ENCODE measurements around the gene CDH5. TPM values are rescaled to one million over a fixed set of nuclear protein-coding genes. Genes with fewer than 3 reads are reported as not detected.

Gene CDH5
- total and polyA plus RNA-seq, 2 of the 13 experiments (the other 11 are each of a cell fraction or from before 2014, with no cell fraction given) = 0.71 to 1.1 TPM

DNA sequence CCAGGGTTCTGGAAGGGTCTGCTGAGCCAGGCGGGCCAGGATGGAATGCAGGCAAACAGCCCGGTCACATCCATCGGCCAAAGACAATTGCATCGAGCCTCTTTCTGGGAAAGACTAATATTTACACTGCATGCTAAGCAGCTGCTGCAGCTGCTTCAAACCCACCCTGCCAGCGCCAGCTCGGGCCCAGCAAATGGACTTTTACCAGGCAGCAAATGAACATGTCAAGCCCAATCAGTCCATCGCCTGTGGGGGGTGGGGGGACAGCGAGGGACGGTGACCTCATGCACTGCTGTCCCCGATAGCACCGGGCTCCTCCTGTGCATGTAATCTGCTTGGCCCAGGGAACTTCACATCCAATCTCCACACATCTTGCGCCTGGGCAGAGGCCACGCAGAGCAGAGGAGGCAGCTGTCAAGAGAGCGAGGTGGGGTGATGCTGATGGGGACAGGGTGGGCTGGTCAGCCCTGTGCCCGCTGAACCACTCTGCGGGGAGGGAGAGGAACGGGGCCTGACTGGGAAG, 39.4 kb upstream of the CDH5 start (continued):
- TF ChIP-seq ZNF260 (CRISPR knock-in tag; IDR thresholded peaks at IDR 0.05; ENCODE audit: borderline replicate concordance, low read depth) (no peak), FOXA3 (CRISPR knock-in tag; IDR thresholded peaks at IDR 0.05) (peak; percentile 89), ZSCAN31 (CRISPR knock-in tag; IDR thresholded peaks at IDR 0.05; ENCODE audit: low read depth) (no peak), RXRA (CRISPR knock-in tag; IDR thresholded peaks at IDR 0.05) (no peak; the same call in 1 of the 2 replicates), ZNF773 (CRISPR knock-in tag; IDR thresholded peaks at IDR 0.05; ENCODE audit: borderline replicate concordance) (no peak), HDAC2 (CRISPR knock-in tag; IDR thresholded peaks at IDR 0.05) (peak; percentile 76), PLRG1 (conservative IDR thresholded peaks at IDR 0.05) (no peak), ZNF543 (CRISPR knock-in tag; IDR thresholded peaks at IDR 0.05) (no peak; the same call in 1 of the 2 replicates)
- TF ChIP-seq, protein P1, sequence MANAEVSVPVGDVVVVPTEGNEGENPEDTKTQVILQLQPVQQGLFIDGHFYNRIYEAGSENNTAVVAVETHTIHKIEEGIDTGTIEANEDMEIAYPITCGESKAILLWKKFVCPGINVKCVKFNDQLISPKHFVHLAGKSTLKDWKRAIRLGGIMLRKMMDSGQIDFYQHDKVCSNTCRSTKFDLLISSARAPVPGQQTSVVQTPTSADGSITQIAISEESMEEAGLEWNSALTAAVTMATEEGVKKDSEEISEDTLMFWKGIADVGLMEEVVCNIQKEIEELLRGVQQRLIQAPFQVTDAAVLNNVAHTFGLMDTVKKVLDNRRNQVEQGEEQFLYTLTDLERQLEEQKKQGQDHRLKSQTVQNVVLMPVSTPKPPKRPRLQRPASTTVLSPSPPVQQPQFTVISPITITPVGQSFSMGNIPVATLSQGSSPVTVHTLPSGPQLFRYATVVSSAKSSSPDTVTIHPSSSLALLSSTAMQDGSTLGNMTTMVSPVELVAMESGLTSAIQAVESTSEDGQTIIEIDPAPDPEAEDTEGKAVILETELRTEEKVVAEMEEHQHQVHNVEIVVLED (CRISPR knock-in tag; IDR thresholded peaks at IDR 0.05; ENCODE audit: borderline replicate concordance) = no peak; the same call in 1 of the 2 replicates
- TF ChIP-seq, protein P2, sequence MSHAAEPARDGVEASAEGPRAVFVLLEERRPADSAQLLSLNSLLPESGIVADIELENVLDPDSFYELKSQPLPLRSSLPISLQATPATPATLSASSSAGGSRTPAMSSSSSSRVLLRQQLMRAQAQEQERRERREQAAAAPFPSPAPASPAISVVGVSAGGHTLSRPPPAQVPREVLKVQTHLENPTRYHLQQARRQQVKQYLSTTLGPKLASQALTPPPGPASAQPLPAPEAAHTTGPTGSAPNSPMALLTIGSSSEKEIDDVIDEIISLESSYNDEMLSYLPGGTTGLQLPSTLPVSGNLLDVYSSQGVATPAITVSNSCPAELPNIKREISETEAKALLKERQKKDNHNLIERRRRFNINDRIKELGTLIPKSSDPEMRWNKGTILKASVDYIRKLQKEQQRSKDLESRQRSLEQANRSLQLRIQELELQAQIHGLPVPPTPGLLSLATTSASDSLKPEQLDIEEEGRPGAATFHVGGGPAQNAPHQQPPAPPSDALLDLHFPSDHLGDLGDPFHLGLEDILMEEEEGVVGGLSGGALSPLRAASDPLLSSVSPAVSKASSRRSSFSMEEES (CRISPR knock-in tag; IDR thresholded peaks at IDR 0.05) = 0 out of 2 replicates have a peak, but pooled peaks have one; percentile 32
- TF ChIP-seq, protein P3, sequence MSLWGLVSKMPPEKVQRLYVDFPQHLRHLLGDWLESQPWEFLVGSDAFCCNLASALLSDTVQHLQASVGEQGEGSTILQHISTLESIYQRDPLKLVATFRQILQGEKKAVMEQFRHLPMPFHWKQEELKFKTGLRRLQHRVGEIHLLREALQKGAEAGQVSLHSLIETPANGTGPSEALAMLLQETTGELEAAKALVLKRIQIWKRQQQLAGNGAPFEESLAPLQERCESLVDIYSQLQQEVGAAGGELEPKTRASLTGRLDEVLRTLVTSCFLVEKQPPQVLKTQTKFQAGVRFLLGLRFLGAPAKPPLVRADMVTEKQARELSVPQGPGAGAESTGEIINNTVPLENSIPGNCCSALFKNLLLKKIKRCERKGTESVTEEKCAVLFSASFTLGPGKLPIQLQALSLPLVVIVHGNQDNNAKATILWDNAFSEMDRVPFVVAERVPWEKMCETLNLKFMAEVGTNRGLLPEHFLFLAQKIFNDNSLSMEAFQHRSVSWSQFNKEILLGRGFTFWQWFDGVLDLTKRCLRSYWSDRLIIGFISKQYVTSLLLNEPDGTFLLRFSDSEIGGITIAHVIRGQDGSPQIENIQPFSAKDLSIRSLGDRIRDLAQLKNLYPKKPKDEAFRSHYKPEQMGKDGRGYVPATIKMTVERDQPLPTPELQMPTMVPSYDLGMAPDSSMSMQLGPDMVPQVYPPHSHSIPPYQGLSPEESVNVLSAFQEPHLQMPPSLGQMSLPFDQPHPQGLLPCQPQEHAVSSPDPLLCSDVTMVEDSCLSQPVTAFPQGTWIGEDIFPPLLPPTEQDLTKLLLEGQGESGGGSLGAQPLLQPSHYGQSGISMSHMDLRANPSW (CRISPR knock-in tag; IDR thresholded peaks at IDR 0.05; ENCODE audit: borderline replicate concordance) = no peak
- TF ChIP-seq, protein P4, sequence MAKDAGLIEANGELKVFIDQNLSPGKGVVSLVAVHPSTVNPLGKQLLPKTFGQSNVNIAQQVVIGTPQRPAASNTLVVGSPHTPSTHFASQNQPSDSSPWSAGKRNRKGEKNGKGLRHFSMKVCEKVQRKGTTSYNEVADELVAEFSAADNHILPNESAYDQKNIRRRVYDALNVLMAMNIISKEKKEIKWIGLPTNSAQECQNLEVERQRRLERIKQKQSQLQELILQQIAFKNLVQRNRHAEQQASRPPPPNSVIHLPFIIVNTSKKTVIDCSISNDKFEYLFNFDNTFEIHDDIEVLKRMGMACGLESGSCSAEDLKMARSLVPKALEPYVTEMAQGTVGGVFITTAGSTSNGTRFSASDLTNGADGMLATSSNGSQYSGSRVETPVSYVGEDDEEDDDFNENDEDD (CRISPR knock-in tag; IDR thresholded peaks at IDR 0.05; ENCODE audit: borderline replicate concordance) = peak; percentile 48; the same call in 1 of the 2 replicates
- TF ChIP-seq, protein P5, sequence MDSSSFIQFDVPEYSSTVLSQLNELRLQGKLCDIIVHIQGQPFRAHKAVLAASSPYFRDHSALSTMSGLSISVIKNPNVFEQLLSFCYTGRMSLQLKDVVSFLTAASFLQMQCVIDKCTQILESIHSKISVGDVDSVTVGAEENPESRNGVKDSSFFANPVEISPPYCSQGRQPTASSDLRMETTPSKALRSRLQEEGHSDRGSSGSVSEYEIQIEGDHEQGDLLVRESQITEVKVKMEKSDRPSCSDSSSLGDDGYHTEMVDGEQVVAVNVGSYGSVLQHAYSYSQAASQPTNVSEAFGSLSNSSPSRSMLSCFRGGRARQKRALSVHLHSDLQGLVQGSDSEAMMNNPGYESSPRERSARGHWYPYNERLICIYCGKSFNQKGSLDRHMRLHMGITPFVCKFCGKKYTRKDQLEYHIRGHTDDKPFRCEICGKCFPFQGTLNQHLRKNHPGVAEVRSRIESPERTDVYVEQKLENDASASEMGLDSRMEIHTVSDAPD (CRISPR knock-in tag; IDR thresholded peaks at IDR 0.05) = no peak
- TF ChIP-seq, protein P6, sequence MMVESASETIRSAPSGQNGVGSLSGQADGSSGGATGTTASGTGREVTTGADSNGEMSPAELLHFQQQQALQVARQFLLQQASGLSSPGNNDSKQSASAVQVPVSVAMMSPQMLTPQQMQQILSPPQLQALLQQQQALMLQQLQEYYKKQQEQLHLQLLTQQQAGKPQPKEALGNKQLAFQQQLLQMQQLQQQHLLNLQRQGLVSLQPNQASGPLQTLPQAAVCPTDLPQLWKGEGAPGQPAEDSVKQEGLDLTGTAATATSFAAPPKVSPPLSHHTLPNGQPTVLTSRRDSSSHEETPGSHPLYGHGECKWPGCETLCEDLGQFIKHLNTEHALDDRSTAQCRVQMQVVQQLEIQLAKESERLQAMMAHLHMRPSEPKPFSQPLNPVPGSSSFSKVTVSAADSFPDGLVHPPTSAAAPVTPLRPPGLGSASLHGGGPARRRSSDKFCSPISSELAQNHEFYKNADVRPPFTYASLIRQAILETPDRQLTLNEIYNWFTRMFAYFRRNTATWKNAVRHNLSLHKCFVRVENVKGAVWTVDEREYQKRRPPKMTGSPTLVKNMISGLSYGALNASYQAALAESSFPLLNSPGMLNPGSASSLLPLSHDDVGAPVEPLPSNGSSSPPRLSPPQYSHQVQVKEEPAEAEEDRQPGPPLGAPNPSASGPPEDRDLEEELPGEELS (CRISPR knock-in tag; IDR thresholded peaks at IDR 0.05) = peak; percentile 56; the same call in 1 of the 2 replicates
- TF ChIP-seq, protein P7, sequence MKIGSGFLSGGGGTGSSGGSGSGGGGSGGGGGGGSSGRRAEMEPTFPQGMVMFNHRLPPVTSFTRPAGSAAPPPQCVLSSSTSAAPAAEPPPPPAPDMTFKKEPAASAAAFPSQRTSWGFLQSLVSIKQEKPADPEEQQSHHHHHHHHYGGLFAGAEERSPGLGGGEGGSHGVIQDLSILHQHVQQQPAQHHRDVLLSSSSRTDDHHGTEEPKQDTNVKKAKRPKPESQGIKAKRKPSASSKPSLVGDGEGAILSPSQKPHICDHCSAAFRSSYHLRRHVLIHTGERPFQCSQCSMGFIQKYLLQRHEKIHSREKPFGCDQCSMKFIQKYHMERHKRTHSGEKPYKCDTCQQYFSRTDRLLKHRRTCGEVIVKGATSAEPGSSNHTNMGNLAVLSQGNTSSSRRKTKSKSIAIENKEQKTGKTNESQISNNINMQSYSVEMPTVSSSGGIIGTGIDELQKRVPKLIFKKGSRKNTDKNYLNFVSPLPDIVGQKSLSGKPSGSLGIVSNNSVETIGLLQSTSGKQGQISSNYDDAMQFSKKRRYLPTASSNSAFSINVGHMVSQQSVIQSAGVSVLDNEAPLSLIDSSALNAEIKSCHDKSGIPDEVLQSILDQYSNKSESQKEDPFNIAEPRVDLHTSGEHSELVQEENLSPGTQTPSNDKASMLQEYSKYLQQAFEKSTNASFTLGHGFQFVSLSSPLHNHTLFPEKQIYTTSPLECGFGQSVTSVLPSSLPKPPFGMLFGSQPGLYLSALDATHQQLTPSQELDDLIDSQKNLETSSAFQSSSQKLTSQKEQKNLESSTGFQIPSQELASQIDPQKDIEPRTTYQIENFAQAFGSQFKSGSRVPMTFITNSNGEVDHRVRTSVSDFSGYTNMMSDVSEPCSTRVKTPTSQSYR (CRISPR knock-in tag; IDR thresholded peaks at IDR 0.05; ENCODE audit: borderline replicate concordance) = peak; percentile 70; the same call in 1 of the 2 replicates

Data from HepG2 (cell line).